SK-N-SH (cell line): ENCODE data around the gene PNLDC1. TPM values are rescaled to one million over a fixed set of nuclear protein-coding genes. Genes with fewer than 3 reads are reported as not detected.
"Not testable (repeated sequence)": the region's sequence is repeated elsewhere in the genome, so short reads cannot be mapped to it uniquely, and the experiment has no call there.

ENCODE experiments used
- CTCF ChIA-PET: fragments of 300-600, 350-600 bp; formaldehyde crosslinking; extraction: SDS; loops from one replicate; lab custom pipeline; 2021; lab: Yijun Ruan, JAX
- POLR2A ChIA-PET: fragments of 350-600 bp; sonication (Branson Sonifier 250); formaldehyde crosslinking; extraction: SDS; loops from one replicate; lab custom pipeline; 2020; ENCODE audit warnings: antibody characterized with exemption, inconsistent platforms; lab: Yijun Ruan, JAX
- DNase-seq: peaks from one replicate; pipeline ENCODE4 v3.0.0; 2012
- H2AFZ ChIP-seq: fragments of 200-600 bp; sonication (generic); 2 replicates; pipeline ENCODE4 v1.8.1; 2016; ENCODE audit warnings: antibody characterized with exemption, mild to moderate bottlenecking, low read depth
- H3F3A ChIP-seq: fragments of 200-600 bp; sonication (generic); replicated peaks from 2 replicates; pipeline ENCODE3; 2016; ENCODE audit warnings: antibody characterized with exemption, mild to moderate bottlenecking; ENCODE audit not compliant: insufficient read depth
- H3K27ac ChIP-seq, 2 experiments: fragments of 200-500 bp in 1 of 2; fragments of 200-600 bp in 1 of 2; sonication (Bioruptor generic) in 1 of 2; sonication (generic), shearing (Covaris generic) in 1 of 2; 2 replicates each; pipeline versions ENCODE4 v1.5.1 to v1.6.1; 2014 to 2016; ENCODE audit warnings: low read depth in 2 of 2, inconsistent platforms in 1 of 2, low read length in 1 of 2, mild to moderate bottlenecking in 1 of 2, mixed read lengths in 1 of 2
- H3K27me3 ChIP-seq: fragments of 200-600 bp; sonication (generic), shearing (Covaris generic); 2 replicates; pipeline ENCODE4 v1.6.1; 2016; ENCODE audit warnings: mixed run types; ENCODE audit not compliant: insufficient read depth
- H3K36me3 ChIP-seq, 2 experiments: fragments of 200-500 bp in 1 of 2; fragments of 200-600 bp in 1 of 2; sonication (Bioruptor generic) in 1 of 2; sonication (generic) in 1 of 2; replicated peaks in 1 of 2; 2 replicates each; pipeline versions ENCODE3 to v1.5.1; 2014 to 2016; ENCODE audit warnings: low read length in 1 of 2, mild to moderate bottlenecking in 1 of 2; ENCODE audit not compliant: insufficient read depth in 2 of 2, control insufficient read depth in 1 of 2
- H3K4me1 ChIP-seq, 2 experiments: fragments of 200-500 bp in 1 of 2; fragments of 200-600 bp in 1 of 2; sonication (Bioruptor generic) in 1 of 2; sonication (generic), shearing (Covaris generic) in 1 of 2; 2 replicates each; pipeline versions ENCODE4 v1.5.1 to v1.6.1; 2014 to 2016; ENCODE audit warnings: low read depth in 1 of 2, low read length in 1 of 2, mixed run types in 1 of 2; ENCODE audit not compliant: insufficient read depth in 2 of 2, control insufficient read depth in 1 of 2
- H3K4me2 ChIP-seq: fragments of 200-600 bp; sonication (generic), shearing (Covaris generic); 2 replicates; pipeline ENCODE4 v1.6.1; 2017; ENCODE audit warnings: mixed run types
- H3K4me3 ChIP-seq, 2 experiments: fragments of 200-500 bp in 1 of 2; fragments of 200-600 bp in 1 of 2; sonication (Bioruptor generic) in 1 of 2; sonication (generic), shearing (Covaris generic) in 1 of 2; 2 replicates each; pipeline versions ENCODE4 v1.5.1 to v1.8.1; 2014 to 2016; ENCODE audit warnings: low read depth in 2 of 2, inconsistent platforms in 1 of 2, low read length in 1 of 2, mild to moderate bottlenecking in 1 of 2, mixed read lengths in 1 of 2, moderate library complexity in 1 of 2
- H3K79me2 ChIP-seq: fragments of 200-600 bp; sonication (generic); 2 replicates; pipeline ENCODE4 v1.8.1; 2017; ENCODE audit warnings: mild to moderate bottlenecking; ENCODE audit not compliant: insufficient read depth
- H3K9ac ChIP-seq: fragments of 200-600 bp; sonication (generic); 2 replicates; pipeline ENCODE4 v1.6.1; 2017; ENCODE audit warnings: mixed run types
- H3K9me2 ChIP-seq: fragments of 200-600 bp; sonication (generic); 2 replicates; pipeline ENCODE4 v1.6.1; 2017; ENCODE audit warnings: mixed run types
- H3K9me3 ChIP-seq: fragments of 200-600 bp; sonication (generic); 2 replicates; pipeline ENCODE4 v1.6.1; 2017; ENCODE audit warnings: mixed run types, mild to moderate bottlenecking, moderate library complexity
- H4K20me1 ChIP-seq: fragments of 200-600 bp; sonication (generic); 2 replicates; pipeline ENCODE4 v1.6.1; 2017; ENCODE audit warnings: mild to moderate bottlenecking, mixed run types; ENCODE audit not compliant: insufficient read depth
- MEF2A ChIP-seq: IDR thresholded peaks from 2 replicates; pipeline ENCODE4 v1.4.0; 2012; ENCODE audit warnings: low read depth, borderline replicate concordance
- TAF1 ChIP-seq: IDR thresholded peaks from 2 replicates; pipeline ENCODE4 v1.6.1; 2012; ENCODE audit warnings: low read depth, mild to moderate bottlenecking, low read length, moderate library complexity, borderline replicate concordance
- WGBS: methylation state at CpG from one replicate; pipeline ENCODE4 v1.1.6; 2017; ENCODE audit warnings: low lambda C conversion rate; 5-methylcytosine and 5-hydroxymethylcytosine counted together
- polyA plus RNA-seq, 3 experiments: library from polyadenylated mRNA; depleted of rRNA; stranded (reverse); fragments of >200 nt; gene quantifications; 2 replicates each; pipeline ENCODE4 v1.2.3, GENCODE V29; 2012
- TF ChIP-seq, protein P1 (sequence below): IDR thresholded peaks from 2 replicates; pipeline ENCODE4 v1.4.0; 2012; ENCODE audit warnings: low read depth, borderline replicate concordance
- TF ChIP-seq, protein P2 (sequence below): fragments of 150-350 bp; IDR thresholded peaks from 2 replicates; pipeline ENCODE4 v1.6.1; 2017; ENCODE audit warnings: antibody characterized with exemption, low read length, low read depth, borderline replicate concordance

Gene PNLDC1
- polyA plus RNA-seq, 1 of the 3 experiments (the other 2 are of a cell fraction) = not detected

DNA sequence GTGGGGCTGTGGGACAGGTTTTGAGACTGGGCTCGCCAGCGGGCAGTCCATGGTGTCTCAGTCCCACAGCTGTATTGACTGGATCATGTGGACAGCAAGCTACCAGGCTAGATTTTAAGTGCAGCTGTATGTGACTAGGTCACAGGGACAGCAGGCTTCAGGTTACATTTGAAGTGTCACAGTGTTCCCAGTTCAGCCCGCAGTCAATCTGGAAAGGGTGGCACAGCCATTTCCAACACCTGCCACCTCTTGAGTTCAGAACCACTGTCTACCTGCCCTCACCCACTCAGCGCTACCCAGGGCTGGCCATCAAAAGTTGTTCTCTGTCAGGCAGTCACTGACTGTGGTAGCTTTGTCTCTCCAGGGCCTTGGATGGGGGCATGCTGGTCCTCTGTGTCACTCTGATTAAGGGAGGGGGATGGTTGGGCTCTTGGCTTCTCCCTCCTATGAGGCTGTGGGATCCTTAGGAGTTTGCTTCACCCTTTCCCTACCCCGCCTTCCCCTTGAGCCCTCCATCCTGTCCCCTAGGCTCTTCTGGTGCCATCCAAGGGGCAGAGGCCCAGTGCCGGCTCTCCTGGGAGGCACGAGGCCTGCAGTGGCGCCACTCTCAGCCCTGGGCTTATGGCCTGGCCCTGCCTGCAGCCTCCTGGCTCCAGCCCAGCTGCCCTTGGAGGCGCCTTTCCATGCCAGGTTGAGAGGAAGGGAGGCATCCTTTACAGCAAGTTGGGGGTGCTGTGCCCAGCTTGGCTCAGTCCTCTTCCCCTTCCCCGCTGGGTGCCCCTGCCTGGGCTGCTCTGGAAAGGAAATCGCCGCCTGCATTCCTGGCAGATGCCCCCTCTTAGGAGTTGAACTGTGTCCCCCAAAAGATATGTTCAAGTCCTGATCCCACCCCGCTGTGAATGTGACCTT is 44.9 kb downstream of the PNLDC1 start (continued):
- TF ChIP-seq MEF2A (no peak), TAF1 (no peak)
- TF ChIP-seq, protein P1, sequence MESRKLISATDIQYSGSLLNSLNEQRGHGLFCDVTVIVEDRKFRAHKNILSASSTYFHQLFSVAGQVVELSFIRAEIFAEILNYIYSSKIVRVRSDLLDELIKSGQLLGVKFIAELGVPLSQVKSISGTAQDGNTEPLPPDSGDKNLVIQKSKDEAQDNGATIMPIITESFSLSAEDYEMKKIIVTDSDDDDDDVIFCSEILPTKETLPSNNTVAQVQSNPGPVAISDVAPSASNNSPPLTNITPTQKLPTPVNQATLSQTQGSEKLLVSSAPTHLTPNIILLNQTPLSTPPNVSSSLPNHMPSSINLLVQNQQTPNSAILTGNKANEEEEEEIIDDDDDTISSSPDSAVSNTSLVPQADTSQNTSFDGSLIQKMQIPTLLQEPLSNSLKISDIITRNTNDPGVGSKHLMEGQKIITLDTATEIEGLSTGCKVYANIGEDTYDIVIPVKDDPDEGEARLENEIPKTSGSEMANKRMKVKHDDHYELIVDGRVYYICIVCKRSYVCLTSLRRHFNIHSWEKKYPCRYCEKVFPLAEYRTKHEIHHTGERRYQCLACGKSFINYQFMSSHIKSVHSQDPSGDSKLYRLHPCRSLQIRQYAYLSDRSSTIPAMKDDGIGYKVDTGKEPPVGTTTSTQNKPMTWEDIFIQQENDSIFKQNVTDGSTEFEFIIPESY = no peak
- TF ChIP-seq, protein P2, sequence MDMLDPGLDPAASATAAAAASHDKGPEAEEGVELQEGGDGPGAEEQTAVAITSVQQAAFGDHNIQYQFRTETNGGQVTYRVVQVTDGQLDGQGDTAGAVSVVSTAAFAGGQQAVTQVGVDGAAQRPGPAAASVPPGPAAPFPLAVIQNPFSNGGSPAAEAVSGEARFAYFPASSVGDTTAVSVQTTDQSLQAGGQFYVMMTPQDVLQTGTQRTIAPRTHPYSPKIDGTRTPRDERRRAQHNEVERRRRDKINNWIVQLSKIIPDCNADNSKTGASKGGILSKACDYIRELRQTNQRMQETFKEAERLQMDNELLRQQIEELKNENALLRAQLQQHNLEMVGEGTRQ = no peak

DNA sequence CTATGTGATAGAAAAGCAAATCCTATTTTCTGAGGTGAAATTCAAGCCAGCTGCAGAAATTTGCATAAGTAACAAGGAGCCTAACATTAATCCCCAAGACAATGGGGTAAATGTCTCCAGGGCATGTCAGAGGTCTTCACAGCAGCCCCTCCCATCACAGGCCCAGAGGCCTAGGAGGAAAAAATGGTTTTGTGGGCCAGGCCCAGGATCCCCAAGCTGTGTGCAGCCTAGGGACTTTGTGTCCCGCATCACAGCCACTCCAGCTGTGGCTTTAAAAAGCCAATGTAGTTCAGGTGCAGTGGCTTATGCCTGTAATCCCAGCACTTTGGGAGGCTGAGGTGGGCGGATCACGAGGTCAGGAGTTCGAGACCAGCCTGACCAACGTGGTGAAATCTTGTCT is 48.5 kb downstream of the PNLDC1 start:
- CTCF ChIA-PET, H3K4me1 ChIP-seq, DNase-seq, H3K36me3 ChIP-seq, H3K4me2 ChIP-seq, H2AFZ ChIP-seq, POLR2A ChIA-PET, H4K20me1 ChIP-seq, H3K27ac ChIP-seq, H3K9ac ChIP-seq, H3F3A ChIP-seq, H3K4me3 ChIP-seq, H3K79me2 ChIP-seq, H3K27me3 ChIP-seq, H3K9me2 ChIP-seq, H3K9me3 ChIP-seq: not testable (repeated sequence)
- 19% methylated on average over 3 of the region's 5 CpGs for WGBS

DNA sequence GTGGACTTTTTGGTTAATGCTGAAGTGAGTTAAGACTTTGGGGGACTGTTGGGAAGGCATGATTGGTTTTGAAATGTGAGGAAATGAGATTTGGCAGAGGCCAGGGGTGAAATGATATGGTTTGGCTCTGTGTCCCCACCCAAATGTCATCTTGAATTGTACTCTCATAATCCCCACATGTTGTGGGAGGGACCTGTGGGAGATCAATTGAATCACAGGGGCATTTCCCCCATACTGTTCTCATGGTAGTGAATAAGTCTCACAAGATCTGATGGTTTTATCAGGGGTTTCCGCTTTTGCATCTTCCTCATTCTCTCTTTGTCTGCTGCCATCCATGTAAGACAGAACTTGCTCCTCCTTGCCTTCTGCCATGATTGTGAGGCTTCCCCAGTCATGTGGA is 49.8 kb downstream of the PNLDC1 start:
- H3K79me2 ChIP-seq, H4K20me1 ChIP-seq, H3K9me2 ChIP-seq, H3K4me3 ChIP-seq, H3K9ac ChIP-seq, H3F3A ChIP-seq, H3K27ac ChIP-seq, DNase-seq, H3K36me3 ChIP-seq, H2AFZ ChIP-seq, H3K4me1 ChIP-seq, H3K9me3 ChIP-seq, H3K4me2 ChIP-seq, POLR2A ChIA-PET, H3K27me3 ChIP-seq, CTCF ChIA-PET: not testable (repeated sequence)
- 71% methylated on average over 1 of the region's 1 CpG for WGBS
